ENCODE data around the gene JAG2.

The JAG2 gene

DNA sequence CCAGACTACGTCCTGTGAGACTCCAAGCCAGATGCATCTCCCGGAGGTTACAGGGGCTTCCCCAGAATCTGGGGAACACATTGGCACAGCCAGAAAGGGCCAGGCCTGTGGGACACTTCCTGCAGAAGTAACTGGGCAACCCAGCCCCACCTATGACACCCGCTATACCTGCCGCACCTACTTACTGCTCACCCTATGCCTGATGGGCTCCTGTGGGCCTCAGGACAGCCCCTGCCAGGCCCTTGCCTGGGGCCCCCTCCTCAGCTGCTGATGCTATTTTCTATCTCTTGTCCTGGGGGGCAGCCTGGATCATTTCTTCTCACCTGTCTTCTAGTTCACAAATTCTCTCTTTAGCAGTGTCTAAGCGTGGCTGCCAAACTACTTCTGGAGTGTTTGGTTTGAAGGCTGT is 28.7 kb downstream of the JAG2 start:
- no peak for DNase-seq (ENCODE audit: low read depth in 2 of 2)

DNA sequence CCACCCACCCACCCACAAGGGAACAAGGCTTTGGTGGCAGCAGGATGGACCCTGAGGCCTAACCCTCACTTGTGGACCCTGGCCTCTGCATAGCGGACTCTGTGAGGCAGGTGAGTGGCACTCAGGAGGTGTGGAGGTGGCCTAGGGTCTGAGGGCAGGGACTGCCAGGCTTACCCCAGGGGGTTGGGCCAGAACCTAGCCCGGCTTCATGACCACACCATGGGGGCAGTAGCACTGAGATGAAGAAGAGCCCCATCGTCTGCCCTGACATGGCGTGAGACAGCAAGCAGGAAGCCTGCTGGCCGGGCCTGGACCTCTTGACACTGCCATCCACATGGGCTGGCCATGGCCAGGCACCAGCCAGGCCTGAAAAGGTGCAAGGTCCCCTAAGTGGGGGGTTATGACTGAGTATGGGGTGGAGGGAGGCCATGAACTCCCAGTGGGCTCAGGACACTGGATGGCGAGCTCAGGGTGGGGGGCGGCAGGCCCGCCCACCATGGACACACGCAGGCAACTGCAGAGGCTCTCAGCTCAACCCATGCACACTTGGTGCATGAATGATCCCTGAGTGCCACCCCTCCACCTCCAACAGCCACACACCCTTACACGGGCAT is 29.3 kb downstream of the JAG2 start:
- no peak for DNase-seq (ENCODE audit: low read depth in 2 of 2)

DNA sequence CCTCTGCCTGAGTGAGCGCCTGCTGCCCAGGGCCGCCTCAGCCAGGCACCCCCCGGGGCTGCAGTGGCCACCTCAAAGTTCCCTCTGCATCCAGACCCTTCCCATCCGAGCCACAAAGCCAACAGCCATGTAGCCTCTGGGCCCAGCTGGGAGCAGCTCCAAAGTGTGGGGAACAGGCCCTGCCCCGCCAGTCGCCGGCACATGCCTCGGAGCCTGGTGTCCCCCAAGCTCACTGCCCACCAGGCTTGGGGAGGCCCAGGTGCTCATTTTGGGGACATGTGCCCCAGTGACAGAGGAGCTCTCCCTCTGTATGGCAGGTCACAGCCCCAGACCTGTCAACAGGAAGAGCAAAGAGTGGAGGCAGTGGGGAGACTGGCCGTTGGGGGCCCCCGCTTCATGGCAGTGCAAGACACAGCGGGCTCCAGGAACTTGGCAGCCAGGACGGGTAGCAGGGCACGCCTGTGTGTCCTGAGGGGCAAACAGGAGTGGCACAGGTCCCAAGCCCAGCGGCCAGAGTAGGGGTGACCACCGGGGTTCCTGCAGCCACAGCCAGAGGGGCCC is 29.9 kb downstream of the JAG2 start:
- no peak for DNase-seq (ENCODE audit: low read depth in 2 of 2)

DNA sequence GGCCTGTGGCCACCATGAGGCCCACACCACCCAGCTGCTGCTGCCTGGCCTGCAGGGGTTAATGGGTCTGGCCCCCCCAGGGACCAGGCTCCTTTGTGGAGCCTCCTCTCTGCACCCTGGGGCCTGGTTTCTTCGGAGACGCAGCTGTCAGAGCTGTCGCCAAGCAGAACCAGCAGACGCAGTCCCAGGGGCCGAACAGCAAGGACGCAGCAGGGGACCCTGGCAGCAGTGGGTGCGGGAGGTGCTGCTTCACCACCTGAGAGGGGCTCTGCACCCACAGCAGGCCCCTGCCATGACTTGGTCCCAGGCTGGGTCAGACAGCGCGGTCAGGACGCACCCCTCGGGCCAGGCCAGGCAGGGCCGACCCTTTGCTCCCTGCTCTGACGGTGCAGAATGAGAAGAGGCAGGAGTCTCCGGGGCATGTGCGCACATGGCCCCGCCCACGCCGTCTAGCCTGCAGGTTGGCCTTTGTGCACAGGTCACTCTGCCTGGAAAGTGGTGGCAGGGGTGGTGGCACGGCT is 30.5 kb downstream of the JAG2 start:
- DNase-seq (ENCODE audit: low read depth in 2 of 2) = no peak

DNA sequence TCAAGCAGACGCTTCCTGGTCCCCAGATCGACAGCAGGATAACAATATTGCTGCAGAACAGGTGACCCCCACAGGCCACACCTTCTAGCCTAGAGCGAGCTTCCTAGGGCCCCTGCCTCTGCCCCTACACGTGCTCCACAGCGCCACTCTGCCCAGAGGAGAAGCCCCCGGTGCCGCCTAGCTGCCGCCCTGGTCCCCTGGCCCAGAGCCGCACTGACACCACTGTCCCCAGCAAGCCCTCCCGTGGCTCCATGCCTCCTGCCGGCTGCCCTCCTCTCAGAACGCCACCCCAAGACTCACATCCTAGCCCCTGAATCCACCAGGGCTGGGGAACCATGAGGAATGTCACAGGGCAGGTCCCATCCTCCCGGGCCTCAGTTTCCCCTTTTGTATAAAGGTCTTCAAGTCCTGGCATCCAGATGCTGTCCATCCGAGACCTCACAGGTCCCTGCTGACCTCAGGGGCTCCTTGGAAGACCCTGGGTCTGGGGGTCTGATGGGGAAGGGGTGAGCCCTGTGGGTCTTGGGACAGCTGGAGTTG is 31.0 kb downstream of the JAG2 start:
- DNase-seq (ENCODE audit: low read depth in 2 of 2) = no peak

DNA sequence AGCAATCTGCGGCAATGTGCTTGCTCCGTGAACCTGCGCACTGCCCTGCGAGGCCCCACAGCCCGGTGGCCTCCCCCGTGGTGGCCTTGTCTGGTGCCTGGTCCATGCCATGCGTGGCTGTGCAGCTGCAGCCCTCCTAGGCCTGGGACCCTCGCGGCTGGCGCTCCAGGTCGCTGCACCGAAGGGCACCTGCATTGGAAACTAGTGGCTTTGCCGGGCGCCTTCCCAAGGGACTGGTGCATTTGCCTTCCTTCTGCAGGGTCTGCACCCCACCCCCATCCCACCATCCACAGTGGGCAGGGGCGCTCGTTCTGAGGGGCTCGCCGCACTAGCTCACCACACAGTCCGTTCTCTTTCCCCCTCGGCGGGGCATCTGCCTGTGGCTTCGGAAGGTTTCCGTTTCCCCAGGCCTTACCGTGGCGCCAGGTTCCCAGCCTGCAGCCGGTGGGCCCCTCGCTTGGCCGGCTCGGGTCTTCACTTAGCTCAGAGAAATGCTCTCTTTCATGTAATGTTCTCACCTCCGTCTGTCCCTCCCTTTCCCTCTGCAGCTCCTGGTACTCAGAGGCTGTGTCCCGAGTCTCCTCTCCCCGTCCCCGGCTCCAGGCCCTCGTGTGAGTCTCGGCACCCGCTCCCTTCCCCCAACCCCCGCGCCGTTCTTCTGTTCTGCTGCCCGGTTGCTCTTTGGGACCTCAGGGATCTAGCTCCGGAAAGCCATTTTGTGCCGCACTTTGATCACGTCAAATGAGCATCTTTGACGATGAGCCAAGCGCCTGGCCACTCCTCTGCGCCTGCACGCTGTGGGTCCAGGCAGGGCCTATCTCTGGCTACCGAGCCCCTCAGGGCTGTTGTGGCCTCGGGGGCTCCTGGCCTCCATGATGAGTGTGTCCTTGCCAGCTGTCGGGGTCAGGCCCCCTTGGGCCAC is 31.9 kb downstream of the JAG2 start:
- no peak for DNase-seq (ENCODE audit: low read depth in 2 of 2)

DNA sequence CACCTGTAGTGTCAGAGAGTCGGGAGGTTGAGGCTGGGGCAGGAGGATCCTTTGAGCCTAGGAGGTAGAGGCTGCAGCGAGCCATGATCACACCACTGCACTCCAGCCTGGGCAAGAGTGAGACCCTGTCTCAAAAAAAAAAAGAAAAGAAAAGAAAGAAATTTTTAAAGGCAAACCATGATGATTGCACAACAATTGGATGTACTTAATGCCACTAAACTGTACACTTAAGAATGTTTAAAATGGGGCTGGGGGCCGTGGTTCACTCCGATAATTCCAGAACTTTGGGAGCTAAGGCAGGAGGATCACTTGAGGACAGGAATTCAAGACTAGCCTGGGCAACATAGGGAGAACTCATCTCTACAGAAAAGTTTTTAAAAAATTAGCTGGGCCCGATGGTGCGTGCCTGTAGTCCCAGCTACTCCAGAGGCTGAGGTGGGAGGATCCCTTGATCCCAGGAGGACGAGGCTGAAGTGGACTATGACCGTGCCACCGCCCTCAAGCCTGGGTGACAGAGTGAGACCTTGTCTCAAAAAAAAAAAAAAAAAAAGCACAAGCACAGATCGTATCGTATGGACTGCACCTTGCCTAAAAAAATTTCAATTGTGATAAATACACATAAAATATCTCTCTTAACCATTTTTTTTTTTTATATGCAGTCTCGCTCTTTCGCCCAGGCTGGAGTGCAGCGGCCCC is 32.7 kb downstream of the JAG2 start:
- DNase-seq (ENCODE audit: low read depth in 2 of 2) = no peak

DNA sequence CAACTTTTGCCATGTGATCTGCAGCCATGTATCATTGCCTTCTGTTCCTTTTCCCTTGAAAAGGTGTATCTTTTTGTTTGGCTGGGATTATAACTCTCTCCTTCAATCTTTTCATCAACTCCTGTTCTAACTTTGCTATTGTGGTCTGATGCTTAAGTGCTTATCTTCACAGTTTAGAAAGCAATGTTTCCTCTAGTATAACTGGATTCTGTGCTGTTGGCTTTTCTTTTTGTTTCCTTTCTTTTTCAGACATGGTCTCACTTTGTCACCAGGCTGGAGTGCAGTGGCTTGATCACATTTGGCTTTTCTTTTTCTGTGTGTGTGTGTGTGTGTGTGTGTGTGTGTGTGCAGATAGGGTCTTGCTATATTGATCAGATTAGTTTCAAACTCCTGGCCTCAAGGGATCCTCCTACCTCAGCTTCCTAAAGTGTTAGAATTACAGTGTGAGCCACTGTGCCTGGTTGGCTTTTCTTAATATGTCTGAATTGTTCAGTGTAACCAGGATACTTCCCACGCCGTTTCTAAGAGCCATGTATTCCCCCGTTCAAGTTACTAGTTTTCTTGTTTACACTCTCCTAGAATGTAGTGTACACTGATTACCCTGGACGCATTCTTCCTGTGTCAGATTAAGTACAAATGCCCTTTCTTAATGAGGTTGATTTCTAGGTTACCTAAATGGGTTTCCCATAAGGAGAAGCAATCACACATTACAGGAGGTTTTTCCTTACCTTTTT is 35.5 kb downstream of the JAG2 start:
- DNase-seq (ENCODE audit: low read depth in 2 of 2) = no peak

DNA sequence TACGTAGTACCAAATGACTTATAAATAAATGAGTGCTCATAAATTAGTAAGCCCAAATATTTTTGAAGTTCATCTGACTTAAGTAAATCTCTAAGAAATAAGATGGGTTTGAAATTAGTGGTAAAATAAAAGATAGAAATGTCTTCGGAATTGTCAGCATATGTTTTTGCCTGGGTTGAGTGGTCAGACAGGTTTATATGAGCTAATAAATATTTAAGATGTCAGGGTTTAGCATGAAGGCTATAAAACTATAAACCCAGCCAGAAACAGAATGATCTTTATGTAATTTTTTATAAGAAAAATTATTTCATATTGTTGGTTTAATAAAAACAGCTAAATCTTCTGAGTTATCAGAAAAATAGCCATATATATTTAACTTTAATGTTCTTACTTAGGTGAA is 37.3 kb downstream of the JAG2 start:
- DNase-seq (ENCODE audit: low read depth in 2 of 2) = no peak

DNA sequence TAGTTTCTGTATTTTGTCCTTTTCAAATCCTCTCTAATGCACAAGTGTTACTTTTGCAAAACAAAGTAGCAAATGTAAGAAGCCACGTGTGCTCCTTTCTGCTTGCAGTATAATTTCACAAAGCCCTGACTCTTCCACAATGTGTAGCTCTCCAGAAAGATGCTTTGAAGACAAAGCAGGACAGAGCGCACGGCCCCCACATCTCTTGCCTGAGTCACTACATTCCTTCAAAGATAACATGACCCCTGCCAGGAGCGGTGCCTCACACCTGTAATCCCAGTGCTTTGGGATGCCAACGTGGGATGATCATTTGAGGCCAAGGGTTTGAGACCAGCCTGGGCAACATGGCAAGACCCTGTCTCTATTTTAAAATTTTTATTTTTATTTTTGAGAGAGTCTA is 40.5 kb downstream of the JAG2 start:
- no peak for DNase-seq (ENCODE audit: low read depth in 2 of 2)

DNA sequence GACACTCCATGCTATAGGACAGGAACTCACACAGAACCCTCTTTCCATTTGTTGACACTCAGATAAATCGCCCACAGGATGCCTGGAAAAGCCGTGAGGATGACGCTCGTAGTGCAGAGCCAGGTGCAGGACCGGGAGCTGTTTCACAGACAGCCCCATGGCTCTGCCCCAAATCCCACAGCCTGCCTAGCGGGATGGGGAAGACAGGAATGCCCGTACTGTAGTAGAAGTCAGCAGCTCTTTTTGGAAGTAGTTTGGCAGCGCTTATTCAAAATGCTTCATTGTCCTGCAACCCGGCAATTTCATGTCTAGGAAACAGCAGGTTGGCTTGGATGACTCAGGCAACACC is 41.6 kb downstream of the JAG2 start:
- DNase-seq (ENCODE audit: low read depth in 2 of 2) = no peak

DNA sequence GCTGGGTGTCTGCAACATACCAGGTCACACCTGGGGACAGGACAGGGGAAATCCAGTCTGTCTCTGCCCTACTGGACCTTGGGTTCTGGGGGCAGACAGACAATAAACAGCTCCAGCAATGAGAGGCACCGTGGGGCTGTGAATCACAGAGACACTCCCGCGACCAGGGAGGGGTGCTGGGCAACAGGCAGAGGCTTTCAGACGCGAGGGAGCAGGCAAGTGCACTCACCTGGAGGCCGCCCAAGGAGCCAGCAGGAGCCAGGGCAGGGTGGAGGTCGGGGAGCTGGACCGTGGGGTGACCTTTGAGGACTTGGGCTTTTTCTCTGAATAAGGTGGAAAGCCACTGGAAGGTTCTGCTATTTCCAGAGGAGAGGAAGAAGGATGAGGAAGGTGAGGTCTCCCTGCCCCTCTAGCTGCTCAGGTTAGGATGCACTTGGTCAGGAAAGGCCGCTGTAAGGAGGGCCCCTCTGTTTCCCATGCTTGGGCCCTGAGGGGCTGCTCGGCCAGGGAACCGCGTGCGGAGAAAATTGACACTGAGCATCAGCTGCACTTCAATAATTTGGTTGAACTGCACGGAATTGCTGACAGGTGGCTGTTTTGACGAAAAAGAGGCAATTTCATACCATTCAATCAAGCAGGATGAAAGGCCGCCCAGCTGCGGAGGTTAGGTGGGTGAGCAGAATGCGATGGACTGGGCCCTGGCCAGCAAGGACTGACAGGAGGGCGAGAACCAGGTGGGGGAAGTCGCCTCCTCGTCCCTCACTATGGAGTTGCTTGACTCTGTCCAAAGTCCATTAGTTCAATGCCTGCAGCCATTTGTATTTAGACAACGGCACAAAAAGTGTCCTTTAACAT is 42.2 kb downstream of the JAG2 start:
- DNase-seq (ENCODE audit: low read depth in 2 of 2) = no peak

DNA sequence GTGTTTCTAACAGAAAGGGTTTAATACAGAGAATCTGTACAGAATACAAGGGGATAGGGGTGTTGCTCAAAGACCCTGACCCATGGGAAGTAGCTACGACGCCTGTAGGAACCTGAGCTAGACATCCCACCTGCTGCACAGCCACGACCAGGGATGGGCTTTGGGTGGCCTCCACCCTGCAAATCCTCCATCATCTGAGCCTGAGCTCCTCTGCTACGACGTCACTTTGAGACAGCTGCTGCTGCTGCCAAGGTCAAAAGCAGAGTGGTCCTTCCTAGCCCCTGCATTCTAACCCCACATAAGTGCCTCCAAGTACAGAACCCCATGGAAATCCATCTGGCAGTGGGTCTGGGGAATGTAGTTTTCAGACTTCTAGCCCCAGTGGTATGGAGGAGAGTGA is 43.8 kb downstream of the JAG2 start:
- no peak for DNase-seq (ENCODE audit: low read depth in 2 of 2)

DNA sequence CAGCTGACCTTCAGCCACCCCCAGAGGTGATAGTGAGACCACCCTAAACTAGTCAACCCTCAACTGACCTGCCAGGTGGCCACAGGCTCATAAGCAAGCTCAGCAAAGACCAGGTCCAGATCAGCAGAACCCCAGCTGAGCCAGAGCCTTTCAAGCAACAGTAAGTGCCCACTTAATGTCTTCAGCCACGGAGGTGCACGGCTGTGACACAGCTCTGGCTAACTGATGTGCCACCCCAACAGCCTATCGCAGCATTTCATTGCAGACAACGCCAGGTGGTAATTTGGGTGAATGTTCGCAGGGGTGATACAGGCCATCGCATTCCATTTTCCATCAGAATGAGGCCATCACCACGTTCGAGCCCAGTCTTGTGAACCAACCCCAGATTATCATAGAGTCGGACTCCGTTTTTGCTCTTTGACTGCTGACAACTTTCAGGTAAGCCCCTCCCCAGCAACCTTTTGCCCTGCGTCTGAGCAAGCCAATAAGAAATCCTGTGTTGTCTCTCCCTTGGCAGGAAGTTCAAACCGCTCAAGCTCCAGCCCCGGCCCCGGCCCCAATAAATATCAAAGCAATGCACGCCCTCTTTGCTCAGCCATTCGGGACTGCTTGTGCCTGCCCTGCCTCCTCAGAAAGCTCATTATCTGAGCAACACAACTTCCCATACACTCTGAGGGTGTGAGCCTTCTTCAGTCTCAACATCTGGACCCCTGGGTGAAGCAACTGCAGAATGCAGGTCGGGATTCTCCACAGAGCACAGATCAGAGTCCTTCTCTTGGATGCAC is 44.4 kb downstream of the JAG2 start:
- DNase-seq (ENCODE audit: low read depth in 2 of 2) = no peak

DNA sequence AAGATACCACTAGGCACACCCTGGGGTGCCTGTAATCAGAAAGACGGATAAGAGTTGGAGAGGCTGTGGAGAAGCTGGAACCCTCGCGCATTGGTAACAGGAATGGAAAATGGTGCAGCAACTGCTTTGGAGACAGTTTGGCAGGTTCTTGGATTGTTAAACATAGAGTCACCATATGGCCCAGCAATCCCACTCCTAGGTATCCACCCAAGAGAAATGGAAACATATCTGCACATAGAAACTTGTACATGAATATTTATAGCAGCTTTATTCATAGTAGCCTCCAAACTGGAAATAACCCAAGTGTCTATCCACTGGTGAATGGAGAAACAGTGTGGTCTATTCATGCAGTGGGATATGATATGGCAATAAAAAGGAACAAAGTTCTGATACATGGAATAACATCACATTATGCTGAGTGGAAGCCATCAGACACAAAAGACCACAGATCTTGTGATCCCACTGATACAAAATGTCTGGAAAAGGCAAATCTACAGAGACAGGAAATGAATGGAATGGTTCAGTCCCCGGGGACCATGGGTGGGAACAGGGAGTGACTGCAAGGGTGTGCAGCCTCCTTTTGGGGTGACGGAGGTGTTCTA is 45.4 kb downstream of the JAG2 start:
- DNase-seq (ENCODE audit: low read depth in 2 of 2) = no peak

DNA sequence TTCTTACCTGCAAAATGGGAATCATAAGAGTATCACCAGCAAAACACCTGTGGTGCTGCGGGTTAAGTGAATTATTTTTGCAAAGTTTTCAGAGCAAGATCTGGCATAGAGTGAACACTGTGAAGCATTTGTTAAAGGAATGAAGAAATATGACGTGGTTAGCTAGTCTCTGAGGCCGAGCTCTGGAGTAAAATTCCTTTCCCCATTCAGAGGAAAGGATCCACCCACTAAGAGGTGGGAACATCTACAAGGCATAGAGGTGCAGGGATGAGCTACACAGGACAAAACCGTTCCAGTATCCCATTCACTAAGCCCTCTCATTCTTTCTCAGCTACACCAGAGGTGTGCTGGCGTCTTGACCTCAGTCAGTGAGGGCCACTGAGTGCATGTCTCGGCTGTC is 48.5 kb downstream of the JAG2 start:
- no peak for DNase-seq (ENCODE audit: low read depth in 2 of 2)

DNA sequence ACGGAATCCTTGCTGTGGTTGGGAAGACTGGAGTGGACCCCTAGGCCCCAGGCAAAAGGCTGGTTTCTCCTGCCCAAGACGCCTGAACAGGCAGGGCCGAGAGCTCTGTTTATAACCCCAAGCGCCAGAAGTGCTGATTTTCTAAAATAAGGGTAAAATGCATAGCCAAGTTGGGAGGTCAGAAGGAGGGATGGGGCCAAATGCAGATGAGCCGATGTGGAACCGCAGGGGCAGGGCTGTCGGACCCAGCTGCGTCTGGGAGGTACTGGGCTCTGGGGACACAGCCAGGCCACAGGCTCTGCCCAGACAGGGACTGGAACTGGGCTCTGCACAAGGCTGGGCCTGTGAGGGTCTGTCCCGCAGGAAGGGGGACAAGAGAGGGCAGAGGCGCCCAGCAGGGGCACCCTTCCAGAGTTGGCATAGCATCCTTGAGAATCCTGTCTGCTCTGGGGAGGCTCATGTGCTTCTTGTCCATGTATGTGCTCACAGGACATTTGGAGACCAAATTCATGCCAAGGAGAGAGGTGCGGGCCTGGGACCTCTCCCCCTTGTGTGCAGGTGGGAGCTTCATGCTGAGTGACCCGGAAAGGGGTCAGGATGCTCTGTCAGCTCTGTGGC is 49.1 kb downstream of the JAG2 start:
- DNase-seq (ENCODE audit: low read depth in 2 of 2) = no peak

DNA sequence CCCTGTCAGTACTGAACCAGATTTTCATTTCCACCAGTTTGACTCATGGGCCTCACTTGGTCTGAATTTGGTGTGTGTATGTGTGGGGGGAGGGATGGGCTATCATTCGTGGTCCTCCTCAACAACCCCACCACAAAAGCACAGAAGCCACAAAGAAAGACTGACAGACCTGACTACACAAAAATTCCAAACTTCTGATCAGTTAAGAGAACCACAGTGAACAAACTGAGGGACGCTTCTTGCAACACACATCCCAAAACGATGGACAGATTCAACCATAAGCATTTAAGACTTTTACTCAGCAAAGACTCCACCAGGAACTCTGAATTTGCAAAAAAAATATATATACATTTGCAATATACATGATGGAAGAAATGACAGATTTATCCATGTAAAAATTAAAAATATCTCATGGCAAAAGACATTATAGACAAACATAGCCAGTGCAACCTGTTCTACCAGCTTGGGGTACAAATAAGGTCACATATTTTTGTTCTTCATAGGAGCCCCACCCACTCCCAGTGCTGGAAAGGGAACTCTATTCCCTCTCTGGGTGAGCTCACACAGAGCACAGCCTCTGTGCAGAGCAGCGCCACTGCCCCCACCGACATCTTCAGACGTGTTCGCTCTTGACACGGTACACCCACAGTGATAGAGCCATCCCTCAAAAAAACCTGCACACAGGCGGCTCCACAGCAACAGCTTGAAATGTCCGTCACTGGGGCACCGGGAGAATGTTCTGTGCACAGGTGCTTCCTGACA is 49.7 kb downstream of the JAG2 start:
- DNase-seq (ENCODE audit: low read depth in 2 of 2) = no peak

Measured in stimulated activated CD8-positive, alpha-beta memory T cell treated with anti-CD3 and anti-CD28 coated beads, Interleukin-7, amount 100 ng/mL, for 1 hour (primary cell).